SJCRH30 (cell line): ENCODE measurements around the gene EYA2. TPM values are rescaled to one million over a fixed set of nuclear protein-coding genes. Genes with fewer than 3 reads are reported as not detected.

Experiments
- DNase-seq, 2 experiments: peaks; one replicate each; pipeline ENCODE4 v3.0.0-alpha.2; 2015 to 2020
- H3K27ac ChIP-seq: fragments of 250-450 bp; sonication (Bioruptor Pico); 2 replicates; pipeline ENCODE4 v1.5.1; 2020; ENCODE audit warnings: mild to moderate bottlenecking, moderate library complexity
- H3K27me3 ChIP-seq: fragments of 250-450 bp; sonication (Bioruptor Pico); 2 replicates; pipeline ENCODE4 v1.5.1; 2020; ENCODE audit warnings: mild to moderate bottlenecking, moderate library complexity
- H3K36me3 ChIP-seq: fragments of 250-450 bp; sonication (Bioruptor Pico); 2 replicates; pipeline ENCODE4 v1.5.1; 2020; ENCODE audit warnings: mild to moderate bottlenecking, moderate library complexity
- H3K4me1 ChIP-seq: fragments of 250-450 bp; sonication (Bioruptor Pico); 2 replicates; pipeline ENCODE4 v1.5.1; 2020; ENCODE audit warnings: mild to moderate bottlenecking, moderate library complexity
- H3K4me3 ChIP-seq: fragments of 250-450 bp; sonication (Bioruptor Pico); 2 replicates; pipeline ENCODE4 v1.5.1; 2020; ENCODE audit warnings: mild to moderate bottlenecking, moderate library complexity
- H3K9me3 ChIP-seq: fragments of 250-450 bp; sonication (Bioruptor Pico); replicated peaks from 2 replicates; pipeline ENCODE4 v1.5.1; 2020; ENCODE audit warnings: mild to moderate bottlenecking, moderate library complexity
- total RNA-seq: library from RNA; depleted of rRNA; stranded (reverse); fragments of >200 nt; shearing (Covaris generic); gene quantifications from 2 replicates; pipeline ENCODE4 v1.2.3, GENCODE V29; 2014

The EYA2 gene
- total RNA-seq, 1 experiment from 2014 or later = 63.2 TPM

GRCh38 chr20:46983466-46983865 lies 88.8 kb downstream of the EYA2 start:
- Histone ChIP-seq H3K9me3 (peaks cover 4% of the 10 kb centered on the region), H3K36me3 (no peaks in the 10 kb centered on the region), H3K4me3 (no peak overlapping the region), H3K4me1 (peaks cover 47% of the 10 kb centered on the region), H3K27me3 (no peaks in the 10 kb centered on the region), H3K27ac (no peak overlapping the region)
- peak in 1 of 2 experiments; percentile 69 for DNase-seq

GRCh38 chr20:46984405-46984804 lies 89.8 kb downstream of the EYA2 start:
- Histone ChIP-seq H3K36me3 (no peaks in the 10 kb centered on the region), H3K27ac (no peak overlapping the region), H3K4me3 (no peak overlapping the region), H3K9me3 (peaks cover 4% of the 10 kb centered on the region), H3K27me3 (no peaks in the 10 kb centered on the region), H3K4me1 (peaks cover 38% of the 10 kb centered on the region)
- DNase-seq = no peak

GRCh38 chr20:46985250-46985649 lies 90.6 kb downstream of the EYA2 start:
- peaks cover 4% of the 10 kb centered on the region for H3K9me3 ChIP-seq
- no peak for DNase-seq
- peaks cover 2% of the 10 kb centered on the region; the same call in 1 of the 2 replicates for H3K36me3 ChIP-seq
- H3K27me3 ChIP-seq = no peaks in the 10 kb centered on the region
- peaks cover 30% of the 10 kb centered on the region for H3K4me1 ChIP-seq
- no peak overlapping the region for H3K27ac ChIP-seq
- no peak overlapping the region for H3K4me3 ChIP-seq

- no peak overlapping the region for H3K4me3 ChIP-seq
- H3K27ac ChIP-seq = no peak overlapping the region
- H3K27me3 ChIP-seq = no peaks in the 10 kb centered on the region
These were observed 91.0 kb downstream of the EYA2 start for GRCh38 chr20:46985671-46986070.

GRCh38 chr20:46987001-46987400 lies 92.4 kb downstream of the EYA2 start:
- DNase-seq = peak in 1 of 2 experiments; percentile 60

More at GRCh38 chr20:46985671-46986070, 91.0 kb downstream of the EYA2 start:
- DNase-seq = no peak
- H3K36me3 ChIP-seq = peaks cover 2% of the 10 kb centered on the region; the same call in 1 of the 2 replicates
- peaks cover 25% of the 10 kb centered on the region for H3K4me1 ChIP-seq
- peaks cover 4% of the 10 kb centered on the region for H3K9me3 ChIP-seq

GRCh38 chr20:46990017-46990595 lies 95.5 kb downstream of the EYA2 start:
- Histone ChIP-seq H3K27ac (no peak overlapping the region), H3K4me3 (no peak overlapping the region), H3K27me3 (no peaks in the 10 kb centered on the region), H3K9me3 (no peaks in the 10 kb centered on the region), H3K4me1 (peaks cover 10% of the 10 kb centered on the region; the same call in 1 of the 2 replicates), H3K36me3 (peaks cover 15% of the 10 kb centered on the region)
- no peak for DNase-seq

More at GRCh38 chr20:46987001-46987400, 92.4 kb downstream of the EYA2 start:
- Histone ChIP-seq H3K4me3 (no peak overlapping the region), H3K36me3 (peaks cover 10% of the 10 kb centered on the region), H3K27ac (no peak overlapping the region), H3K9me3 (peaks cover 4% of the 10 kb centered on the region), H3K27me3 (no peaks in the 10 kb centered on the region), H3K4me1 (peaks cover 17% of the 10 kb centered on the region)

GRCh38 chr20:46990596-46991104 lies 96.0 kb downstream of the EYA2 start:
- Histone ChIP-seq H3K36me3 (peaks cover 20% of the 10 kb centered on the region), H3K4me1 (peaks cover 10% of the 10 kb centered on the region; the same call in 1 of the 2 replicates), H3K9me3 (no peaks in the 10 kb centered on the region), H3K4me3 (no peak overlapping the region), H3K27ac (no peak overlapping the region), H3K27me3 (no peaks in the 10 kb centered on the region)
- no peak for DNase-seq

GRCh38 chr20:46991168-46991567 lies 96.5 kb downstream of the EYA2 start:
- Histone ChIP-seq H3K9me3 (no peaks in the 10 kb centered on the region), H3K4me3 (no peak overlapping the region), H3K27me3 (no peaks in the 10 kb centered on the region), H3K4me1 (peaks cover 10% of the 10 kb centered on the region; the same call in 1 of the 2 replicates), H3K36me3 (peaks cover 25% of the 10 kb centered on the region), H3K27ac (no peak overlapping the region)
- DNase-seq = no peak

GRCh38 chr20:46991880-46992639 lies 97.4 kb downstream of the EYA2 start:
- H3K4me1 ChIP-seq = peaks cover 3% of the 10 kb centered on the region; the same call in 1 of the 2 replicates
- DNase-seq = no peak
- H3K4me3 ChIP-seq = no peak overlapping the region
- no peak overlapping the region for H3K27ac ChIP-seq
- H3K27me3 ChIP-seq = no peaks in the 10 kb centered on the region
- H3K9me3 ChIP-seq = no peaks in the 10 kb centered on the region
- peaks cover 29% of the 10 kb centered on the region for H3K36me3 ChIP-seq

GRCh38 chr20:46992640-46993035 lies 98.0 kb downstream of the EYA2 start:
- Histone ChIP-seq H3K4me1 (no peaks in the 10 kb centered on the region), H3K9me3 (no peaks in the 10 kb centered on the region), H3K36me3 (peaks cover 29% of the 10 kb centered on the region), H3K27me3 (no peaks in the 10 kb centered on the region), H3K27ac (no peak overlapping the region), H3K4me3 (no peak overlapping the region)
- DNase-seq = no peak

GRCh38 chr20:46993465-46994095 lies 98.9 kb downstream of the EYA2 start:
- no peak for DNase-seq
- Histone ChIP-seq H3K27me3 (no peaks in the 10 kb centered on the region), H3K27ac (no peak overlapping the region), H3K4me3 (no peak overlapping the region), H3K36me3 (peaks cover 29% of the 10 kb centered on the region), H3K9me3 (no peaks in the 10 kb centered on the region), H3K4me1 (no peaks in the 10 kb centered on the region)

GRCh38 chr20:46994341-46994740 lies 99.7 kb downstream of the EYA2 start:
- H3K36me3 ChIP-seq = peaks cover 29% of the 10 kb centered on the region
- H3K4me3 ChIP-seq = no peak overlapping the region
- DNase-seq = no peak
- H3K9me3 ChIP-seq = no peaks in the 10 kb centered on the region
- H3K4me1 ChIP-seq = no peaks in the 10 kb centered on the region
- no peak overlapping the region for H3K27ac ChIP-seq
- H3K27me3 ChIP-seq = no peaks in the 10 kb centered on the region

GRCh38 chr20:46995561-46996142 lies 101.0 kb downstream of the EYA2 start:
- no peak for DNase-seq
- H3K9me3 ChIP-seq = no peaks in the 10 kb centered on the region
- no peak overlapping the region for H3K4me3 ChIP-seq
- H3K27ac ChIP-seq = no peak overlapping the region
- peaks cover 27% of the 10 kb centered on the region for H3K36me3 ChIP-seq
- no peaks in the 10 kb centered on the region for H3K27me3 ChIP-seq
- peaks cover 11% of the 10 kb centered on the region; the same call in 1 of the 2 replicates for H3K4me1 ChIP-seq

- no peak for DNase-seq
- Histone ChIP-seq H3K36me3 (peaks cover 25% of the 10 kb centered on the region), H3K27ac (no peak overlapping the region), H3K4me3 (no peak overlapping the region), H3K9me3 (no peaks in the 10 kb centered on the region), H3K4me1 (peaks cover 11% of the 10 kb centered on the region; the same call in 1 of the 2 replicates), H3K27me3 (no peaks in the 10 kb centered on the region)
These were observed 102.5 kb downstream of the EYA2 start for GRCh38 chr20:46997187-46997586.
